ENCODE data around the gene WASHC2A. TPM values are rescaled to one million over a fixed set of nuclear protein-coding genes. Genes with fewer than 3 reads are reported as not detected.
"Not testable (repeated sequence)": the region's sequence is repeated elsewhere in the genome, so short reads cannot be mapped to it uniquely, and the experiment has no call there.

Gene WASHC2A
- total RNA-seq, 2 experiments from 2014 or later: 44.8 to 50.9 TPM

DNA sequence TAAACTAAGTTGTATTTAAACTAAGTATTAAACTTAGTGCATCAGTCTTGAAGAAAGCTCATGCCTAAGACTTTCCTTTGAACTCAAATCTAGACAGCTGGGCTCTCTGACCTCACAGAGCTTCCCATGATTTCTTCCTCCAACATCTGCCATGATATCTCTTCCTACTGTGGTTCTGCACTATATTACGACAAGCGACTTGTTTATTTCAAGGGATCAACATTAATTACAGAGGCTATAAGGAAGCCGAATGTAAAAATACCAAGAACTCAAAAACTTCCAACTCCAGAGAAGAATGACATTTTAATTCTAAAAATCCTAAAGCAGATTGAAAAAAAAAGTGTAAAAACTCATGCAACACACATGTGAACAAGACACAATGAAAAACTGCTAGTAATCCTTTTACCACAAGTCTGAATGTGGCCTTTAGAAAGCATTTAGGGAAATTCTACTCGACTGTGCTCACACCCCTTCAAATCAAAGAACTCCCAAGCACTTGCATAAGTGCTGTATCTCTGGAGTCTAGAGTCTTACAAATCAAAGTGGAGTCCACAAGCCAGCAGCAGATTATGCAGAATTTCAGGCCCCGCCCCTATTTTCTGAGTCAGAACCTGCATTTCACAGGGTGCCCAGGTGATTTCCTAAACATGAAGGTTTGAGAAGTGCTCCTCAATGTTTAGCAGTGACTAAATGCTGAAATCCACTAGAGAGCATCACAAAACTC, 22.7 kb upstream of the WASHC2A start:
- Mint-ChIP-seq H3K4me1 (ENCODE audit: low read depth) (no peaks in the 10 kb centered on the region), H3K36me3 (ENCODE audit: low read depth) (no peaks in the 10 kb centered on the region), H3K4me3 (no peak overlapping the region), H3K27ac (no peak overlapping the region), H3K27me3 (no peaks in the 10 kb centered on the region), H3K9me3 (no peaks in the 10 kb centered on the region)
- Histone ChIP-seq H3K27ac (ENCODE audit: low read depth in 1 of 2, low read length in 2 of 2) (no peak overlapping the region), H3K9me3 (ENCODE audit: control insufficient read depth in 1 of 2, insufficient read depth in 1 of 2, low read length in 2 of 2) (no peaks in the 10 kb centered on the region), H3K27me3 (ENCODE audit: control insufficient read depth in 1 of 2, insufficient read depth in 2 of 2, low read length in 2 of 2) (no peaks in the 10 kb centered on the region), H3K4me3 (ENCODE audit: low read length) (no peak overlapping the region), H3K36me3 (ENCODE audit: insufficient read depth, low read length) (no peaks in the 10 kb centered on the region), H3K4me1 (ENCODE audit: insufficient read depth, low read length) (no peaks in the 10 kb centered on the region)
- no peak for ATAC-seq (ENCODE audit: poor library complexity)
- intact Hi-C loops (cut with DNase I, micrococcal nuclease): no loop called here
- POLR2A ChIA-PET: no interaction called here
- no peak for DNase-seq
- TF ChIP-seq CTCF (IDR thresholded peaks at IDR 0.05): no peak
- CTCF ChIA-PET: no interaction called here

DNA sequence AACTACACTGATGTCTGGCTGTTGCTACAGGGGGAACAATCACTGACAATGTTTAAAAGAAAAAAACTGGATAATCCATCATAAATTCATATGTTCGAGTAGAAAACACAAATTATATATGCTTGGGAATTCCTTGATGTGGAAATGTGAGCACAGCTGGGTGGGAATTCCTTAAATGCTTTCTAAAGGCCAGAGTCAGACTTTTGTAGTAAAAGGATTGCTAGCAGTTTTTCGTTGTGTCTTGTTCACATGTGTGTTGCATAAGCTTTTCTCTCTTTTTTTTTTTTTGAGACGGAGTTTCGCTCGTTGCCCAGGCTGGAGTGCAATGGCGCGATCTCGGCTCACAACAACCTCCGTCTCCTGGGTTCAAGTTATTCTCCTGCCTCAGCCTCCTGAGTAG, 21.3 kb upstream of the WASHC2A start:
- H3K36me3 ChIP-seq (ENCODE audit: insufficient read depth, low read length); H3K27me3 ChIP-seq (ENCODE audit: control insufficient read depth in 1 of 2, insufficient read depth in 2 of 2, low read length in 2 of 2); H3K4me1 Mint-ChIP-seq (ENCODE audit: low read depth); H3K4me3 ChIP-seq (ENCODE audit: low read length); intact Hi-C loops (cut with DNase I, micrococcal nuclease); H3K9me3 Mint-ChIP-seq; H3K4me1 ChIP-seq (ENCODE audit: insufficient read depth, low read length); POLR2A ChIA-PET; H3K27ac ChIP-seq (ENCODE audit: low read depth in 1 of 2, low read length in 2 of 2); H3K27me3 Mint-ChIP-seq; DNase-seq; CTCF ChIA-PET; H3K36me3 Mint-ChIP-seq (ENCODE audit: low read depth); H3K27ac Mint-ChIP-seq; H3K4me3 Mint-ChIP-seq; H3K9me3 ChIP-seq (ENCODE audit: control insufficient read depth in 1 of 2, insufficient read depth in 1 of 2, low read length in 2 of 2); ATAC-seq (ENCODE audit: poor library complexity): not testable (repeated sequence)

DNA sequence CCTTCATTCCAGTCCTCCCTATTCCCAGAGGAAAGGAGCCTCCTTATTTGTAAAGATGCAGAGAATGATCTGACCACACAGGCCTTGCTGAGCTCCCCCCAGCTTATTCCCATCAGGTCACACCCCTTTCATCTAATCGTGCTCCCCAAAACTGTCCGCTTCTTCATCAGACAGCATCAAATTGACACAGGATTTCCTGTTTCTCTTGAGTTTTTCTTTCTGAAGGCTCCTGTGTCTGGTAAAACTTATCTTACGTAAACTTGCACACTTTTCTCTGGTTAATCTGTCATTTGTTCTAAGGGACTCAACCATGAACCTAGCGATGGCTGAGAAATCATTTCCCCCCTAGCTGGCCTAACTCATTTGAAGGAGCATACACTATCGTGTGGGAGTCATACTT, 20.2 kb upstream of the WASHC2A start:
- CTCF ChIA-PET; H3K9me3 Mint-ChIP-seq; H3K4me1 Mint-ChIP-seq (ENCODE audit: low read depth); H3K36me3 ChIP-seq (ENCODE audit: insufficient read depth, low read length); H3K4me1 ChIP-seq (ENCODE audit: insufficient read depth, low read length); H3K27me3 ChIP-seq (ENCODE audit: control insufficient read depth in 1 of 2, insufficient read depth in 2 of 2, low read length in 2 of 2); H3K27ac ChIP-seq (ENCODE audit: low read depth in 1 of 2, low read length in 2 of 2); H3K27me3 Mint-ChIP-seq; H3K27ac Mint-ChIP-seq; H3K4me3 ChIP-seq (ENCODE audit: low read length); intact Hi-C loops (cut with DNase I, micrococcal nuclease); H3K9me3 ChIP-seq (ENCODE audit: control insufficient read depth in 1 of 2, insufficient read depth in 1 of 2, low read length in 2 of 2); H3K4me3 Mint-ChIP-seq; ATAC-seq (ENCODE audit: poor library complexity); POLR2A ChIA-PET; H3K36me3 Mint-ChIP-seq (ENCODE audit: low read depth): not testable (repeated sequence)
- peak in 1 of 14 experiments; percentile 25 for DNase-seq

DNA sequence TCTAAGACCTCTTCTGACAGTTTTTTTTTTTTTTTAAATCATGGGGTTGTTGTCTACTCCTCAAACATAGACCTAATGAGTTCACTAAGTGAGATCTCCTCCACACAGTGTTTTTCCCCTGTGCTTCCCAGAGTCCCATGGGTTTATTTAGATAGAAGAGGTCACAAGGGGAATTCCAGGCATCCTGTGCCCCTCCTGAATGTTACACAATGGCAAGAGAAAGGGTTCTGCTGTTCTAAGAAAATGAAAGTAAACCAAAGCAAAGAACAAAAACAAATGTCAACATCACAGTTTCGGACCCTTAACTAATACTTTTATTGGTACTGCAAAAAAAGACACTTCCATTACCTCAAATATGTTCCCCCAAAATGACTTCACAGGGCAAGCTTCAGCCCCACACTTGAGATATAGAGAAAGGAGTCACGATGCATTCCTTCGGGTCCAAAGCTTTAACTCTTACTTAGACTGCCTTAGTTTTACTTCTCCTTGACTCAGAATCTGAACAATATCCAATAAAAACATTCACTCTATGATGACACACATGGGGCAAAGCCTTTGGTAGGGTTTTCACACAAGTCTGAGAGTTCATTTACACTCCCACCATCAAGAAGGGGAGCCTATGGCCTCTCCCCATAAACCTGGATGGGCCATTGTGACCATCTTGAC, 15.6 kb upstream of the WASHC2A start:
- H3K36me3 ChIP-seq (ENCODE audit: insufficient read depth, low read length); CTCF ChIA-PET; H3K27ac Mint-ChIP-seq; H3K4me1 ChIP-seq (ENCODE audit: insufficient read depth, low read length); H3K27me3 Mint-ChIP-seq; H3K4me3 ChIP-seq (ENCODE audit: low read length); H3K36me3 Mint-ChIP-seq (ENCODE audit: low read depth); POLR2A ChIA-PET; intact Hi-C loops (cut with DNase I, micrococcal nuclease); H3K27ac ChIP-seq (ENCODE audit: low read depth in 1 of 2, low read length in 2 of 2); H3K9me3 ChIP-seq (ENCODE audit: control insufficient read depth in 1 of 2, insufficient read depth in 1 of 2, low read length in 2 of 2); DNase-seq; ATAC-seq (ENCODE audit: poor library complexity); H3K4me3 Mint-ChIP-seq; H3K4me1 Mint-ChIP-seq (ENCODE audit: low read depth); H3K9me3 Mint-ChIP-seq; H3K27me3 ChIP-seq (ENCODE audit: control insufficient read depth in 1 of 2, insufficient read depth in 2 of 2, low read length in 2 of 2): not testable (repeated sequence)

- H3K27ac Mint-ChIP-seq; H3K9me3 ChIP-seq (ENCODE audit: control insufficient read depth in 1 of 2, insufficient read depth in 1 of 2, low read length in 2 of 2); POLR2A ChIA-PET; H3K4me3 Mint-ChIP-seq; CTCF ChIA-PET; H3K27ac ChIP-seq (ENCODE audit: low read depth in 1 of 2, low read length in 2 of 2); H3K27me3 Mint-ChIP-seq; H3K36me3 ChIP-seq (ENCODE audit: insufficient read depth, low read length); H3K4me1 ChIP-seq (ENCODE audit: insufficient read depth, low read length); H3K36me3 Mint-ChIP-seq (ENCODE audit: low read depth); DNase-seq; H3K27me3 ChIP-seq (ENCODE audit: control insufficient read depth in 1 of 2, insufficient read depth in 2 of 2, low read length in 2 of 2); ATAC-seq (ENCODE audit: poor library complexity); H3K9me3 Mint-ChIP-seq; intact Hi-C loops (cut with DNase I, micrococcal nuclease); H3K4me3 ChIP-seq (ENCODE audit: low read length); H3K4me1 Mint-ChIP-seq (ENCODE audit: low read depth): not testable (repeated sequence)
Measured at GRCh38 chr10:50052778-50053376, 14.9 kb upstream of the WASHC2A start.

DNA sequence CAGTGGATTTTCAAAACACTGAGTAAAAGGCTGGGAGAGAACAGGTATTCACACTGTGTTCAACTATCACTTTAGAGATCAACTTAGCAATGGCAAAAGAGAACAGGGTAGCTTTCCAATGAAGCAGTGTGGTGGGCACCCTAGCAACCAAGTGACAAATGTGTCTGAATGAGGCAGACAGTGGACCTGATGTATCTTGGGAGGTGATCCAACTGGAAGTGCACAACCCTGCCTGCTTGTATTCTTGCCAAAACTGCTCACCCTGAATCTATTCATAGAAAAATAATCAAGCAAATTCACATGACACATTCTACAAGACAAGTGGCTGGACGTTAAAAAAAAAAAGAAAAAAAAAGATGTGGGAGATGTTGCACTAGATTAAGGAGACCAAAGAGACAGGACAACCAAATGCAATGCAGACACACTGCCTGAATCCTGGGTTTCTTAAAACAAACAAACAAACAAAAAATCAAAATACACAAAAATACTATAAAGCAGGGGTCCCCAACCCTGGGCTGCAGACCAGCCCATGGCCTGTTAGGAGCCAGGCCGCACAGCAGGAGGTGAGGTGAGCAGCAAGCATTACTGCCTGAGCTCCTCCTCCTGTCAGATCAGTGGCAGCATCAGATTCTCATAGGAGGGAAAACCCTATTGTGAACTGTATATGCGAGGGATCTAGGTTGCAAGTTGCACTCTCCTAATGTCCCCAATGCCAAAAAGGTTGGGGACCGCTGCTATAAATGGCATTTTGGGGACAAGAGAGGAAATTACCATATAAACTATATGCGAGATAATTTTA, 12.1 kb upstream of the WASHC2A start:
- H3K27me3 ChIP-seq (ENCODE audit: control insufficient read depth in 1 of 2, insufficient read depth in 2 of 2, low read length in 2 of 2); H3K4me1 ChIP-seq (ENCODE audit: insufficient read depth, low read length); ATAC-seq (ENCODE audit: poor library complexity); H3K27ac ChIP-seq (ENCODE audit: low read depth in 1 of 2, low read length in 2 of 2); CTCF ChIA-PET; POLR2A ChIA-PET; H3K27ac Mint-ChIP-seq; H3K4me3 ChIP-seq (ENCODE audit: low read length); H3K4me1 Mint-ChIP-seq (ENCODE audit: low read depth); H3K9me3 ChIP-seq (ENCODE audit: control insufficient read depth in 1 of 2, insufficient read depth in 1 of 2, low read length in 2 of 2); H3K36me3 Mint-ChIP-seq (ENCODE audit: low read depth); H3K9me3 Mint-ChIP-seq; H3K27me3 Mint-ChIP-seq; DNase-seq; intact Hi-C loops (cut with DNase I, micrococcal nuclease); H3K36me3 ChIP-seq (ENCODE audit: insufficient read depth, low read length); H3K4me3 Mint-ChIP-seq: not testable (repeated sequence)

All from CD4-positive, alpha-beta T cell (primary cell).